ENCODE data around the gene BARHL1.

DNA sequence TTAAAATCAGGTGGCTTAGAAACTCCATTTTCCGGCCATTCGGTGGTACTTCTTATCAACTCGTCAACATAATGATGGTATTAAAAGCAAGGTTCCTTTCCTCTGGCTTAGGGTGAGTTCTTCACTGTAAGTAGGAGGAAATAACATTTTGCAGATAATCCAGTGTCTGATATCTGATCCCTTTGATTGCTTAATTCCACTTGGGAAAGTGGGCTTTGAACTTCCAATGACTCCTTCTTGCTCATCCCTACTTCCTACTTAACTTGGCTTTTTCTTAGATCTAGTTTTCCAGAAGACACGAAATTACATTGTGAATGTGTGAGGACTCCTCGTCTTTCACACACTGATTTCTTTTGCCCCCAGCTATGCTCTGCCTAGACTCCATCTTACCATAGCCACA lies 55.8 kb downstream of the BARHL1 start:
- TF ChIP-seq ZNF623 (tag by site-specific recombination; IDR thresholded peaks at IDR 0.05) (no peak), ZNF529 (tag by site-specific recombination; IDR thresholded peaks at IDR 0.05; ENCODE audit: insufficient replicate concordance) (no peak), ZNF768 (tag by site-specific recombination; IDR thresholded peaks at IDR 0.05) (no peak)
